ENCODE measurements around the gene ELN.
A peak's percentile ranks its signal among the peaks of the same experiment; 100 is the strongest.
"Not testable (repeated sequence)": the region's sequence is repeated elsewhere in the genome, so short reads cannot be mapped to it uniquely, and the experiment has no call there.

ELN gene

DNA sequence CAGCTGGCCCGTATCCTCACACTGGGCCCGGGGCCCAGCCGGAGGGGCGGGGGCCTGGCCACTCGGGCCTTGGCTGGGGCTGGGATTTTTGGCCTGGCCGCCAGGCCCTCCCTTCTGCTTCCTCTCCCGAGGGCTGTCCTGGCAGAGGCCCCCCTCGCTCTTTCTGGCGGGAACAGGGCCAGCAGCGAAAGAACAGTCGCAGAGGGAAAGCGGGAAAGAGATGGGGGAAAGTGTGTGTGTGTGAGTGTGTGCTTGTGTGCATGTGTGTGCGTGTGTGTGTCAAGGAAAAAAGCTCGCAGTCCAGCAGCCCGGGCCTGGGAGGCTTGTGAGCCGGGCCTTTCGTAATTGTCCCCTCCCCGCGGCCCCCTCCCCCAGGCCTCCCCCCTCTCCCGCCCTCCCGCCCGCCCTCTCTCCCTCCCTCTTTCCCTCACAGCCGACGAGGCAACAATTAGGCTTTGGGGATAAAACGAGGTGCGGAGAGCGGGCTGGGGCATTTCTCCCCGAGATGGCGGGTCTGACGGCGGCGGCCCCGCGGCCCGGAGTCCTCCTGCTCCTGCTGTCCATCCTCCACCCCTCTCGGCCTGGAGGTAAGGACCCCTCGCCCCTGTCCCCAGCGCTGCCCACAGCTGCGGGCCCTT, at the start of gene ELN:
Gene ELN, plus strand, starts transcription at position 491 of the 638 bp plus-strand sequence. Its CDS starts 15 bp downstream, at position 506.
- DNase-seq, result no peak

DNA sequence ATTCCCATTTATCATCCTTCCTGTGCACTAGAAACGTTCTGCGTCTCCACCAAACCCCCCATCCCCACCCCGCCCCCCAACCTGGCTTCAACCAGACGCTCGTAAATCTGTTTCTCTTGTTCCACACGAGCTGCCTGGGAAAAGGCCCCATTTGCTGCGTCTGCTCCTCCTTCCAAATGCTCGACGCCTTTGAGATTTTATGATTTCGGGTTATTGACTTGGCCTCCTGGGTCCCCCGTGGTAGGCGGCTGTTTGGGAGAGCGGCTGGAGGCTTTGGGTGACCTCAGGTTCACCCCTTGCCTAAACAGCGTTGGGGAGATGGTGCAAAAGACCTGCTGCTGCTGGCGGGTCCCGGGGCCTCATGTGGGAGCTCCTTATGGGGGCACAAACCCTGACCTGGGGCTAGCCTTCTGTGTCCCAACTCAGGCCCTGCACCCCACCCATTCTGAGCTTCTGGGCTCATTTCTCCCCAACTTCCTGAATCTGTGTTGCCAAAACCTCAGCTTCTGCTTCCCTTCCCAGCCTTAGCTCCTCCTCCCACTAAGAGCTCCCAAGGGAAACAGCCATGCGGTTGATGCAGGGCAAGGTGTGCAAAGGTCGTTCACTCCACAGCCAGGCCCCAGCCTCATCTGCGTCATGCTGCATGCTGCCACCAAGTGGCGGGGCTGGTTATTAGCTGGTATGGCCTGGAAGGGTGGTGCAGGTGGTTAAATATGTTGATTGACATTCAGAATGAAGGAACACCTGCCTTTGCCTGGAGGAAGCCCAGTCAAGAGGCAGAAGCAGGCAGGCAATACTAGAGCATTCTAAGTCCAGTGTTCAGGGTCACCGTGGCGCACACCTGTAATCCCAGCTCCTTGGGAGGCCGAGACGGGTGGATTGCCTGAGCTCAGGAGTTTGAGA, 49.1 kb upstream of the ELN start:
- DNase-seq, result peak; percentile 46

DNA sequence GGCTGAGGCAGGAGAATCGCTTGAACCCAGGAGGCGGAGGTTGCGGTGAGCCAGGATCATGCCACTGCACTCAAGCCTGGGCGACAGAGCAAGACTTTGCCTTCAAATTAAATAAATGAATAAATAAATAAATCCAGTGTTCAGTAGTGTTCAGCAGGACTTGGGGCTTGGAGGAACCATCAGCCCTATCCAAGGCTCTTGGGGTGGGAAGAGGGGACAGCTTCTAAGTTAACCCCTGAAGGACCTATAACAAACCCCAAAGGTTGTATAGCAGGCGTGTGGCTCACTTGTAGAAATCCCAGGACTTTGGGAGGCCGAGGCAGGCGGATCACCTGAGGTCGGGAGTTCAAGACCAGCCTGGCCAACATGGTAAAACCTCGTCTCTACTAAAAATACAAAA, 48.3 kb upstream of the ELN start:
- DNase-seq, result not testable (repeated sequence)

DNA sequence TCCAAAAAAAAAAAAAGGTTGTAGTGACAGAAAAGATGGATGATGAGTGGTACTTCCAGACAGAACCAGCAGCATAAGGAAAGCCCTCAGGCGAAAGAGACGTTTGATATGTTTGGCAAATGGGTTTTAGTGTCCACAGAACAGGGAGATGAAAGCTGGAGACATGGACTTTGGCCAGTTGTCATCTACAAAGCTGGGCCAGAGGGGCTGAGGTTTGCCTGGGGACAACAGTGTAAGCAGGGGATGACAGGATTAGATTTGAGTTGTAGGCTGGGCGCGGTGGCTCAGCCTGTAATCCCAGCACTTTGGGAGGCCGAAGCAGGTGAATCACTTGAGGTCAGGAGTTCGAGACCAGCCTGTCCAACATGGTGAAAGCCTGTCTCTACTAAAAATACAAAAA, 47.8 kb upstream of the ELN start:
- DNase-seq, result no peak

DNA sequence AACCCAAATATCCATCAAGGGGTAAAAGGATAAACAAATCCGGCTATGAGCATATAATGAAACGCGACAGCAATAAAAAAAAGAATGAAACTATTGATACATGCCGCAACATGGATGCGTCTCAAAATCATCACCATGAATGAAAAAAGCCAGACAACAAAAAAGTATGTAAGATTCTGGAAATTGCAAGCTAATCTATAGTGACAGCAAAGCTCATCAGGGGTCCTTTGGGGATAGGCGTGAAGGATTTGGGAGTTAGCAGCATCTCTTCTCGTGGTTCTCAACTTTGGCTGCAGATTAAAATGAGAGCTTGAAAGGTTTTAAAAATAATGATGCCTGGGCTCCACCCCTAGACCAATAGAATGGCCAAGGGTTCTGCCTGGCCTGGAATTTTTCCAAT, 46.0 kb upstream of the ELN start:
- DNase-seq, result no peak

DNA sequence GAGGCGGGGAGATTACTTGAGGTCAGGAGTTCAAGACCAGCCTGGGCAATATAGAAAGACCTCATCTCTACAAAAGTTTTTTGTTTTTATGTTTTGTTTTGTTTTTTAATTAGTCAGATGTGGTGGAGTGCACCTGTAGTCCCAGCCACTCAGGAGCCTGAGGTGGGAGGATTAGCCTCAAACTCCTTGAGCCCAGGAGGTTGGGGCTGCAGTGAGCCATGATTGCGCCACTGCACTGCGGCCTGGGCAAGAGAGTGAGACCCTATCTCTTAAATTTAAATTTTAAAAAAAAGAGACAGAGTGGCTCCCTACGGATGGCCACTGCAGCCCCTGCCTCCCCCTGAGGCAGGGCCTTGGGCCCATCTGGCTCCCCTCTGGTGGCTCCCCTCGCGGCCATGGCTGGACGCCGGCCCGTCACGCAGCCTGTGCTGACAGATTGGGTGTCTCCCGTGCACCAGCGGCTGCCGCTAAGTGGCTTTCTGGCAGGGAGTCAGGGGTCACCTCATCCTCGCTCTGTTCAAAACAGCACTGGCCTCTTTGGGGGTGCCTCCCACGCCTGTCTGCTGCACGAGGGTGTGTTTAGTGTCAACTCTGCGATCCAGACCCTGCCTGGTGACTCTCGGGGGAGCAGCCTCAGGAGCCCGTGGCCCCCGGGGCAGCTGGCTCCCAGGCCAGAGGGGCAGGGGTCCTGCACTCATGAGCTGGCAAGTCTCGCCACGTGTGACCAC, 44.4 kb upstream of the ELN start:
- no peak for DNase-seq

DNA sequence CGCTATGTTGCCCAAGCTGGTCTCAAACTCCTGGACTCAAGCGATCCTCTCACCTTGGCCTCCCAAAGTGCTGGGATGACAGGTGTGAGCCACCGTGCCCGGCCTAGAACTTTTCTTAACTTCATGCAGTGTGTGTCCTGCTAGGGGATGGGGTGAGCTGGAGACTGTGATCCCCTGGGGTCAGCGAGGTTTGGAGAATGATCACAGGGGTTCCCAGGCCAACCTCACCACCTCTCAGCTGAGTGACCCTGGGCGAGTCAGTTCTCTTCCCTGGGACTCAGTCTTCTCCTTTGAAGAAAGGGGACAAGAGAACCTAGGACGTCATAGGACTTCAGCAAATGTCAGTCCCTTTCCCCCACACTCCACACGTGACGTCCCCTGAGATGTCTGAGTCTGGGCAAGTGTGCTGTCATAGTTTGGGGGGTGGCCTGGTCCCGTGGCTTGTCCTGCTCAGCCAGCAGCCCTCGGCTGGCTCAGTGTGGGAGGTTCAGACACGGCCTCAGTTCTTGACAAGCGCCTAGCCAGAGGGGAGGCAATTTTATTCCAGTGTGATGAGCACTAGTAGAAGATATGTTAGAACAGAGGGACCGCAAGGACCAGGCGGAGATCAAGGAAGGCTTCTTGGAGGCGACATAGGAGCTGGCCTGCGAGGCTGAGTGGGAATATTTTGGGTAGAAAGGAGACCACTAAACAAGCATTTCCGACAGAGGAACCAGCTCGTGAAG, 43.3 kb upstream of the ELN start:
- no peak for DNase-seq

DNA sequence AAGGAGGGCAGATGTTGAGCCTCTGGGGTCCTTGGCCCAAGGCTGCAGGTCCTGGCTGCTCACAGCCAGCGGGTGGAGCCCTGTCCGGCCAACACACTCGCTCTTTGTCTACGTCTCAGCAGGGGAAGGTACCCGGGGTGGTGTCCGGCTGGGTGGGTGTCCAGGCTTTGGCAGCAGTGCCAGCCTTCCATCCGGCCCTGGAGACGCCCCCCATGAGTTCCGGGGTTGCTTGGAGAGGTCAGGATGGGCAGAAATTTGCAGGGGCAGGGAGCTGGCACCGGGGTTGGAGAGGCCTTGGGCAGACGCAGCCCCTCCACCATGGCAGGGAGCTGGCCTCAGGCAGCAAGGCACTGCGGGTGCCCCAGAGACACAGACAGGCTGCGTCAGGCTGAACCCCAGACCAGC, 42.2 kb upstream of the ELN start:
- DNase-seq, result no peak

DNA sequence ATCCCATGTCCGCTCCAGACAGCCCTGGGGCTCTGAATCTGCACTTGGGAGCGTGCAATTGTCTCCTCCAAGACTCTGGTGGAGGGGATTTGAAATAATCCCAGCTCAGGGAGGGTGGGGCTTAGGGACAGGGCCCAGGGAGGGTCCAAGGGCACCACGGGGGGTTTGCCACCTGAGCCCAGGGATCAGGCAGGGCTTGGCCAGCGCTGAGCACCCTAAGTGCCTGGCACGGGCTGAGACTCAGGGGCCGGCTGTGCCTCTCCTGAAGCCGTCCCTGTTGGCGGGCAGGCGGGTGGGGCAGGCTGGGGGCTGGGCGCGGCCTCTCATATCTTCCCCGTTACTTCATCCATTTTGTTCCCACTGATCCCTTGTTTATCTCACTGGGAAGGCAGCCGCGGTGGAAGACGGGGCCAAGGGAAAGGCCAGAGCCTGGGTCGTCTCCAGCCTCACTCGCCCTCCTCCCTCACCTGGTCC, 41.8 kb upstream of the ELN start:
- DNase-seq, result no peak

DNA sequence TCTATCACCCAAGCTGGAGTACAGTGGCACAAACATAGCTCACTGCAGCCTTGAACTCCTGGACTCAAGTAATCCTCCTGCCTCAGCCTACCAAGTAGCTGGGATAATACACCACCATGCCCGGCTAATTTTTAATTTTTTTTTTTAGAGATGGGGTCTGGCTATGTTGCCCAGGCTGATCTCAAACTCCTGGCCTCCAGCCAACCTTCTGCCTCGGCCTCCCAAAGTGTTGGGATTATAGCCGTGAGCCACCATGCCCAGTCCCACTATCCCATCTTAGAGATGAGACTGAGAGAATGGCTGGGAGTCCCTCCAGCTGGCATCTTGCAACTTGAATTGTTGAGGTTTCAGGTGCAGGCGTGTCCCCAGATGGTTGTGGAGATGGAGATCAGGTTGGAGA, 40.7 kb upstream of the ELN start:
- DNase-seq, result no peak

DNA sequence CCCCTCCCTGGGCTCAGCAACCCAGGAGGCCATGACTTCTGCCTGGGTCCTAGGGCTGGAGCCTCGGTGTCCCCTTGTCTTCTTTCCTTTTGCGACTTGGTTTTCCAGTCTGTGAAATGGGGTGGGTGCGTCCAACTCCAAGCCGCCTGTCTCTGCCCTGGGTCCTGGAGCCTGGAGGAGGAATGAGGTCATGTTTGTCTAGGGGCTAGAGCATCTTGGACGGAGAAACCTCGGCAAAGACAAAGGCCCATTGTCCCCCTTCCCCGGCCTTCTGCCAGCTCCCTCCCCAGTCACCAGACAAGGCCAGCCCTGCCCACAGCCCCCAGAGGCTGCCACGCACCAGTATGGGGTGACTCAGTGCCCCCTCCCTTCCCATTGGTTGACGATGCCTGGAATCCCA, 39.8 kb upstream of the ELN start:
- no peak for DNase-seq

DNA sequence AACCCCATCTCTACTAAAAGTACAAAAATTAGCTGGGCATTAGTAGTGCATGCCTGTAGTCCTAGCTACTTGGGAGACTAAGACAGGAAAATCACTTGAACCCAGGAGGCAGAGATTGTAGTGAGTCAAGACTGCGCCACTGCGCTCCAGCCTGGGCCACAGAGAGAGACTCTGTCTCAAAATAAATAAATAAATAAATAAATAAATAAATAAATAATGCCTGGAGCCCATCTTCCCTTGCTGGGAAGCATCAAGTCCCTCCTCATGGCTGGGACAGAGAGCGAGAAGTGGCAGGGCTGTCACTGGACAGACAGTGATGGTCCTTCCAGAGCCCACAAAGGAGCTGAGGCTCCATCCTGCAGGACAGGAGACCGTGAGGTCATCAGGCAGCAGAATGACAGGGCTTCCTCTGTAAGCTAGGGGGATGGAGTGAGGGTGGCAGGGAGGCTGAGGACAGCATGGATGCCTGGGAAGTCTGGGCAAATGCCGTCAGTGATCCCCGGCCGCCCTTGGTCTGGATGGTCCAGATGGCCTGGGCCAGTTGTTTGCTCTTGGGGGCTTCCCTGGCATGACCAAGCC, 36.4 kb upstream of the ELN start:
- DNase-seq, result no peak

DNA sequence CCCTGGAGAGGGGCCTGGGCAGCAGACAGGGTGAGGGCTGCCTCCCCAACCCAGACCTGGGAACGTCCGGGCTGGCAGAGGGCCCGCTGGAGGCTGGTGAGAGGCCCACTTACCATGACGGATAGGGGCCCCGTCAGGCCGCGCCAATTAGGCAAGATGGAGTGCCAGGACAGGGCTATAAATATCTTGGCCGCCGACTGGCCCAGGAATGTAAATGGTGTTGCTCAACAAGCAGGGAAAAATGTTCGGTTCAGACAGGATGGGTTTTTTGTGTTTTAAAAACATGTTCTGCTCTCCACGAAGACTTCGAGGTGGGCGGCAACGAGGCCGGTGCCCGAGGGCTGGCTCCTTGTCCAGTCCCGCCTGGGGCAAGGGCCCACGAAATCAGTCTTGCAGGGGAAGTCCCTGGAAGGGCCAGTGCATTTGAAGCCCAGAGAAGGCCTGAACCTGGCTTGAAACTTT, 35.8 kb upstream of the ELN start:
- DNase-seq, result no peak

DNA sequence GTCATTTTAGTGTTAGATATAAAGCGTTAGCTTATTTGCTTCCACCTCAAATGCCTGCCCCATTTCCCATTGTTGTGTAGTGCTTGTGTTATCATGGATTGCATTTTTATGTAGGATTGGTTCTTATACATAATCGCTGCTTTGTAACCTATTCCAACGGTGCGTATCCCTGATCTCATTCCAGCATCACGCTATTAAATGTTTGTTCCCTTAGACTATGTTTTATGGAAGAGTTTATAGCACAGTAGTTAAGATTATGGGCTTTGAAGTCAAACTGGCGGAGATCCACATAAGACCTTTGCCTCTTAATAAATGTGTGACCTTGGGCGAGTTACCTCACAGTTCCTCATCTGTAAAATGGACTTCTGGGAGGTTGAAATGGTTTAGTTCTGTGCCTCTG, 34.0 kb upstream of the ELN start:
- no peak for DNase-seq

DNA sequence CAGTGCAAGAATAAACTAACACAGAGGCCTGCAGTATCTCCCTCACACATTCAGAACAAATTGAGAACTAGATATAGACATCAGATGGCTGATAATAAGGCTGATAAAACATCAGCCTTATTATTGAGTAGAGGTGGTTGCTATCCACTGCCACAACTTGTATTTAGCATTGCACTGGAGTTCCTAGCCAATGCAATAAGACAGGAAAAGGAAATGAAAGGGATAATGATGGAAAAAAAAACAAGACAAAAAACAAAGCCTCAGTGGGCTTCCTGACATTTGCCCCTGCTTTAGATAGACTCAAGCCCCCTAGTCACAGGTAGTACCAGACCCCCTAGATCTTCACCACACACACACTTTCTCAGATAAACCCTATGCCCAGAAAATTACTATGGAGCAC, 33.2 kb upstream of the ELN start:
- no peak for DNase-seq

DNA sequence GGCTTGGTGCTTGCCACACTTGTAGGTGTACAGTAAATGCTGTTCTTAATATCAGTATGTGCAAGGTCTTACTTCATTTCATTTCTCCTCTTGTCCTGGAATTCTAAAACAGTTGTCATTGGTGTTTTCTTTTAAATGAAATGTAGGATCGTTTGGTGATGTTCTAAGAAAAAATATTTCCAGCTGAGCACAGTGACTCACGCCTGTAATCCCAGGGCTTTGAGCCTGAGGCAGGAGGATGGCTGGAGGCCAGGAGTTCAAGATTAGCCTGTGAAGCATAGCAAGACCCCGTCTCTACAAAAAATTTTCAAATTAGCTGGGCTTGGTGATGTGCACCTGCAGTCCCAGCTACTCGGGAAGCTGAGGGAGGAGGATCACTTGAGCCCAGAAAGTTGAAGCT, 32.6 kb upstream of the ELN start:
- no peak for DNase-seq

DNA sequence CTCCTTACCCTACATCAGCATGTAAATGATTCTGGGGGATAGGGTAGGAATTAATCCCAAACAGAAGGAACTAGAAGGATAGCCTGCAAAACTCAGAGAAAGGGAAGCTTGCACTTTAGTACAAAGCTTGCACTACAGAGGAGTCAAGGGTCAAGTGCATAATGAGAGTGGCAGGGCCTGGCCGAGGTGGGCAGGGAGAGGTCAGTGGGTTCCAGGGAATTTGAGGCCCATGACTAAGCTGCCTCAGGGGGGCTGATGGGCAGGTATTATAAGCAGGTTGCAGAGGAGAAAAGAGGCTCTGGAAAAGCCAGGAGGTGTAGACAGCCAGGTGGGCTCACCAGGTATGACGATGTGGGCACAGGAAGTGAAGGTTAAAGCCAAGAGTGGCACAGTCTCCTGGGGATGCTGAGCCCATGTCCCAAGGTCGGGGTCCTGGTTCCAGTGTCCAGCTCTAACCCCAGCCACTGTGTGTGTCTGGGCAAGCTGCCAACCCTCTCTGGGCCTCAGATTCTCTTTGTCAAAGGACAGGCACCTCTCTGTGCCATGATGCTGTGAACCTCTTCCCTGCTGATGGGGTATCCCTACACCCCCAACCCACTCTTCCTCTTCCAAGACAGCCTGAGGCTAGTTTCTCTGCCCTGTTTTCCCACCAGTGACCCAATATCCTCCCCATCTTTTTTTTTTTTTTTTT, 32.0 kb upstream of the ELN start:
- no peak for DNase-seq

DNA sequence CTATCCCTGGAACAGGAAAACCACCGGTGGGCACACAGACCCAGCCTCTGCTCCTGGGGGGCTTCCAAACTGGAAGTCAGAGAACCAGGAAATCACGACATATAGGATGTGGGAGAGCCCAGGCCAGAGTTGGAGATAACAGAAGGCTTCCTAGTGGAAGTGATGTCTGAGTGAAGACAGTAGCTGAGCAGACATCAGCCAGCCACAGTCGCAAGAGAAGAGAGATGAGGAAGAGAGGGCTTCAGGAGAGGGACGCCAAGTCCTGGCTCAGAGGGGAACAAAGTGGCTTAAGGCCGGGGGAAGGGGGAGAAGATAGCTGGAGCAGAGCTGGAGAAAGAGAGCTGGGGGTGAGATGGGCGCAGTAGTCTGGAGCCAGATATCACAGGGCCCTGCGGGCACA, 30.9 kb upstream of the ELN start:
- no peak for DNase-seq

DNA sequence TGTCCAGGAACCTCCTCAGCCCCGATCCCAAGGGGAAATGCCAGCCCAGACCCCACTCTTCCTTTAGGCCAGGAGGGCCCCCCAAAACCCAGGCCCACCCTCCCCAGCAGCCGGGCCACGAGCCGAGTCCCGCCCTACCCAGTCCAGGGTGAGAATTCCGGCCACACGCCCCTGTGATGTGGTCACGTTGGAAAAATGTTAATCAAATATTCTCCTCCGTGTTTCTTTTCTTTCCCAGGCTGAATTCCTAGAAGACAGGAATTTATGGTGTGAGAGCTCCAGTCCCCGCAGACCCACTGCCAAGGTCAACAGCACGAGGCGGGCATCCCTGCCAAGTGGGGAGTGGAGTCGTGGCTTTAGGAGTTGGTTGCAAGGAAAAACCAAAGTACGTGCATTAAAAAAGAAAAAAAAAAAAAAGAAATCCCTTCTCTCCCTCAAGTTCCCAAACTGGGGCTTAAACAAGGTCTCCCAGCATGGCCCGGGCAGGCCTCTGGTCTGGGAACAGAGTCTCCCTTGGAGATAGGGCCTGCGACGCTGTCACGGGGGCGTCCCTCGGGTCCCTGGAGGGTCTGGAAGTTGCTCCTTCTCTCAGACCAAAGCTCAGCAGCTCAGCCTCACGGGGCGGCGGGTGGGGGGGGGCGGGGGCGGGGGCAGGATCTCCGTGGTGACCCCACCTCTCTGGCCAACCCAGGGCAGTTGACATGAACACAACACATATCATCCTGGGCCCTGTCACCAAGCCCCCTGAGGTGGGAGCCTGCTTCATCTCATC, 28.1 kb upstream of the ELN start:
- no peak for DNase-seq

DNA sequence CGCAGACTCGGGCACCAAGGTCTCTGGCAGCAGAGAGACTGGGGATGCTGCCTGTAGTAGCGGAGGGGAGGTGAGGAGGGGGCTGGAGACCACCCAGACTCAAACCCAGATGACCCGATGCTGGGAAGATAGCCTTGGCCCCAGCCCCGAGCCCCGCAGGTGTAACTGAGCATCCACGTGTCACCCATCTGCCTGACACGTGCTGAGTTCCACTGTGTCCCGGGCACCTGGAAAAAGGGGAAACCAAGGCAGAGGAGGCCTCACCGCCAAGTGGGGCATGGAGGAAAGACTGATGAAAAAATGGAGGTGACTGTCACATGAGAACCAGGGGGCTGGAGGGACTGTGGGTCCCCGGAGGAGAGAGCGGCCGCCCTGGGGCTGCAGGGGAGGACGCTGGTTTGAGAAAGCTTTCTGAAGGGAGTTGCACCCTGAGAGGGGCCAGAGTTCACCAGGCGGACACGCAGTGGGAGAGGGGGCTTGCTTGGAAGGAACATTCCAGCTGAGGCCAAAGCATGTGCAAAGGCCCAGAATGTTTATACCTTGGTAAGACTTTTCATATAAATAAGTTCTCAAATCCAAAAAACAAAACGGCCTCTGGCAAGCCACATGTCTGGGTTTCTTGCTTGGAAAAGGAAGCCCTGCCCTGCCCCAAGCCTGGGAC, 27.4 kb upstream of the ELN start:
- no peak for DNase-seq

DNA sequence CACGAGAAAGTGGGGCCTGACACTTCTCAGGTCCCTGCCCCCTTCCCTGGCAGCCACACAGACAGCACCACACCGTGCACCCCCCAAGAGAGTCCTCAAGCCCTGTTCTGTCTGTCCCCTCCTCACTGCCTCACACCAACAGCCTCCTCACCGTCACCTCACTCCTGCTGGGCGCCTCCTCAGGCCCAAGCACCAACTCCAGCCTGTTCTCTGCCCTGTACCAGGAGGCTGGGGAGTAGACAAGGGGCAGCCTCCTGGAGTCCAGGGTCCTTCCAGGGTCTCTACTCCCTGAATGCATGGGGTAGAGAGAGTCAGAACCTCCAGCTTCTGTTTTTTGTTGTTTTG, 26.9 kb upstream of the ELN start:
- no peak for DNase-seq
